ENCODE results near the gene SCAF8.

Gene SCAF8

DNA sequence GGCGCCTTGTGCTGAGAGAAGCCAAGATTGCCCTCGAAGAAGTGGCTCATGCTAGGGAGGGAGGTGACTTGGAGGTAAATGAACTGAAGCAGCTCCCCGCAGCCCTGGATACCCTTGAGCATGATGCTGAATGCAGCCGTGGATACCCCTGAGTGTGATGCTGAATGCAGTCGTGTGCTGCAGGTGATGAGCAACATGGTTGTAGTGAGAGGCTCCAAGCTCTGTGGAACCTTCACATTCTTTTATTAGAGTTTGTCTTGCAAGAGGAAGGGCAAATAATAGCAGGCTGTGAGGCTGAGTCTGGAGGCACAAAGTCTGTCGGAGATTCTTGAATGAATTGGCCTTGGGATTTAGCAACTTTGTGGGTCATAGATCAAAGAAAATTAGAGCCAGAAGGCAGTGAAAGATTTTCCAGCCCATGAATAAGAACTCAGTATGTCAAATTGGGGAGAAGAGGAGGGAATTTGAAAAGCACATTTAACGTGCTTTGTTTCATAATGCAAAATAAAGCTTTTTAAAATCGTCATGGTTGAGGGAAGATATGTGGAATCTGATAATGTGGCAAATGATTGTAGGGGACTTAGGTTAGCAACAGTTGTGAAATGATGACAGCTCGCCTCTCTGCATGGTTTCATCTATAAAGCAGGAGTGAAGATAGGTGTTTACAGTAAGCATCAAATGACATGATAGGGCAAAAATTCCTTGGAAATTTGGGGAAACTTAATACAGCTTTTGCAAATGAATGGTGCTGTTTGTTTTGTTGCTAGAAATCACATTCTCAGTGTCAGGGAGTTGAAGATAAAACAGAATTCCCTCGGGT, 141.8 kb downstream of the SCAF8 start:
- Mint-ChIP-seq H3K27me3 (no peaks in the 10 kb centered on the region), H3K36me3 (ENCODE audit: insufficient read depth) (no peaks in the 10 kb centered on the region), H3K4me1 (ENCODE audit: low read depth in 2 of 2) (peaks cover 0 to 10% of the 10 kb centered on the region in 2 donors), H3K4me3 (no peak overlapping the region), H3K9me3 (no peaks in the 10 kb centered on the region), H3K27ac (no peak overlapping the region)
- DNase-seq, result no peak
- no peak for ATAC-seq (replicated peaks)

DNA sequence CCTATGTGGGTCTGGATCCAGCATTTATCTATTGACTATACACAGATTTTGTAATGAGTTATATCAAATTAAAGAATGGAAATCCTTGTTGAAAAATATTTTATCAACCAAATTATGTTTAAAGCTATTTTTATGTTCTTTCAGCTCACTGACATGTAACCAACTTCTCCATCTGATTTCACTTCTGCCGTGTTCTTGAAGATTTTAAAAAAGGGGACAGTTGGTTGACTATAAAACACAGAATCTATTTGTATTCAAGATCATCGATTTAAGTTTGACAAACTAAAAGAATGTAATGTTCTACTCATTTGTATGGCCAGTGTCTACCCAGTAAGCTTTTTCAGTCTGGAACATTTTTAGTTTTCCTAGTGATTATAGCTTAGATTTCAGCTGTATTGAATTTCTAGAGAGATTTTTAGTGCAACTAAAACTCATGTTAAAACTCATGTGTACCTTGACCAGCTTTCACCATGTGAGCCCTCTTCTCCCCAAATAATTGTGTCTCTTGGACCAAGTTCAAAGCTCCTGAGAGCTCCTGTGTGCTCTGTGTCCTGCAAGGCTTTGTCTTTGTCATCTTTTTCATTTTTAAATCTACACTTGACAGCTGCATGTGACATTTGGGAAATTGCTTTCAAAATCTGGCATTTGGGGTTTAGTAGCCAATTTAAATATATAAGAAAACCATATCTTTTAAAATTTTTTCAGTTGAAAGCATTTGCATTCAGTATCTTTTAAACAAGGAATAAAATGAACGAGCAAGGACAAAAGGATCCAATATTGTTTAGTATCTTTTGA, 143.5 kb downstream of the SCAF8 start:
- H3K36me3 Mint-ChIP-seq (ENCODE audit: insufficient read depth), result no peaks in the 10 kb centered on the region
- no peak for ATAC-seq (replicated peaks)
- H3K27me3 Mint-ChIP-seq, result no peaks in the 10 kb centered on the region
- H3K4me3 Mint-ChIP-seq, result no peak overlapping the region
- peak overlapping the region in 1 of 2 donors; percentile 65 for H3K27ac Mint-ChIP-seq
- DNase-seq, result no peak
- H3K4me1 Mint-ChIP-seq (ENCODE audit: low read depth in 2 of 2), result peaks cover 0 to 10% of the 10 kb centered on the region in 2 donors
- H3K9me3 Mint-ChIP-seq, result no peaks in the 10 kb centered on the region

DNA sequence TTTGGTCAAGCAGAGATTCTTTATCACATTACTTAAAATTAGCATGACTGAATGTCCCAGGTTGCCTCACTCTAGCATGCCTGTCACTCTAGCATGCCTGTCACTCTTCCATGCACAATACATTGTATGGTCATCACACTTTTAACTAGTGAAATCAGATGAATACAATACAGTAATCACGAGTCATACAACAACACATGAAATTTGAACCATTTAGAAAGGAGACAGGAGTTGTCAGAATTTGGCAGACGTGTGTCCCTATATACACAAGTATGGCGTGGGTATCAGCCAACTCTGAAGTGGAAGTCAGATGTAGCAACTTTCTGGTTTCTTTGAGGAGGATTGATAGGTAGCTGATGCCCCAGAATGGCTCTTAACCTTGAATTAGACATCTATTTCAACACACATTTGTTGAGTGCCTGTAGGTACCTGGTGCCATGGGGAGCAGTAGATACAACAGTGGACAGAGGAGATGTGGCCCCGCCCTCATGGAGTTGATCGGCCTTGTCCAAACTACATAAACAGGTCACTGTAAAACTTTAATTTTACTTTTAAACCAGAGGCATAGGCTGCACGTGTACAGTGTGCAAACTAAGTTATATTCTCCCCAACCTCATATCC, 145.8 kb downstream of the SCAF8 start:
- Mint-ChIP-seq H3K27me3 (no peaks in the 10 kb centered on the region), H3K4me1 (ENCODE audit: low read depth in 2 of 2) (peaks cover 0 to 8% of the 10 kb centered on the region in 2 donors), H3K9me3 (no peaks in the 10 kb centered on the region), H3K4me3 (no peak overlapping the region), H3K36me3 (ENCODE audit: insufficient read depth) (peaks cover 5% of the 10 kb centered on the region), H3K27ac (no peak overlapping the region)
- ATAC-seq (replicated peaks), result no peak
- no peak for DNase-seq

- Mint-ChIP-seq H3K4me3 (no peak overlapping the region), H3K27ac (no peak overlapping the region), H3K4me1 (ENCODE audit: low read depth in 2 of 2) (peaks cover 3 to 4% of the 10 kb centered on the region in 2 donors), H3K9me3 (no peaks in the 10 kb centered on the region), H3K36me3 (ENCODE audit: insufficient read depth) (peaks cover 10% of the 10 kb centered on the region), H3K27me3 (no peaks in the 10 kb centered on the region)
- DNase-seq (no peak), ATAC-seq (replicated peaks) (no peak)
These were observed 148.9 kb downstream of the SCAF8 start for GRCh38 chr6:154882107-154882506.

Data from effector memory CD8-positive, alpha-beta T cell (primary cell).